Brain microvascular endothelial cell (primary cell): ENCODE data around the gene ACER1.

Source experiments
- DNase-seq: peaks from one replicate; pipeline ENCODE4 v3.0.0-alpha.2; 2020
- H3K27ac ChIP-seq: fragments of 250-450 bp; sonication (Bioruptor Pico); 2 replicates; pipeline ENCODE4 v1.5.1; 2020; ENCODE audit warnings: mild to moderate bottlenecking, moderate library complexity
- H3K27me3 ChIP-seq: fragments of 250-450 bp; sonication (Bioruptor Pico); replicated peaks from 2 replicates; pipeline ENCODE4 v1.5.1; 2020; ENCODE audit warnings: mild to moderate bottlenecking
- H3K36me3 ChIP-seq: fragments of 250-450 bp; sonication (Bioruptor Pico); replicated peaks from 2 replicates; pipeline ENCODE4 v1.5.1; 2020; ENCODE audit warnings: mild to moderate bottlenecking
- H3K4me3 ChIP-seq: 2 replicates; pipeline ENCODE4 v1.5.1; 2011; ENCODE audit warnings: low read depth, mild to moderate bottlenecking, control low read depth, low read length, moderate library complexity
- in situ Hi-C: cut with HindIII; loops from 2 replicates; pipeline ENCODE4 v1.10.0; 2017; ENCODE audit warnings: low sequenced_read_pairs, low pct_ligation_motif_present
- TF ChIP-seq, protein P1 (sequence below): IDR thresholded peaks from 2 replicates; pipeline ENCODE4 v1.5.1; 2011; ENCODE audit warnings: low read depth, mild to moderate bottlenecking, moderate library complexity, low read length, control low read depth, inconsistent platforms; ENCODE audit errors: missing control alignments

Gene ACER1

DNA sequence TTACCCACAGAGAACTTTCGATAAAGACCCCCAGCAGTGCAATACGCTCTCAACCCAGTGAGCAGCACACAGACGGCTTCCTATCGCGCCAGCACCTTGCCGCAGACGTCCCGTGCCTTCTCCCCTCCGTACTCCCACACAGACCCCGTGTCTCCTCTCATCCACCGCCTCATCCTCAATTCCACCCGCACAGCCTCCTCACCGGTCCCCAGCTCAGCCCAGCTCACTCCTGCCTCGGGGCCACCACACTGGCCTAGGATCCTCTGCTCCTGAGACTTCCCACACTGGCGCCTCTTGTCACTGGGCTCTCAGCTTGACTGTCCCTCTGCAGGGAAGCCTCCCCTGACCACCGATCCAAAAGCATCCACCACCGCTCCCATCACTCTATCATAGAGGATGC is 62.6 kb downstream of the ACER1 start:
- H3K36me3 ChIP-seq = peaks cover 12% of the 10 kb centered on the region
- H3K4me3 ChIP-seq = no peak overlapping the region
- TF ChIP-seq, protein P1, sequence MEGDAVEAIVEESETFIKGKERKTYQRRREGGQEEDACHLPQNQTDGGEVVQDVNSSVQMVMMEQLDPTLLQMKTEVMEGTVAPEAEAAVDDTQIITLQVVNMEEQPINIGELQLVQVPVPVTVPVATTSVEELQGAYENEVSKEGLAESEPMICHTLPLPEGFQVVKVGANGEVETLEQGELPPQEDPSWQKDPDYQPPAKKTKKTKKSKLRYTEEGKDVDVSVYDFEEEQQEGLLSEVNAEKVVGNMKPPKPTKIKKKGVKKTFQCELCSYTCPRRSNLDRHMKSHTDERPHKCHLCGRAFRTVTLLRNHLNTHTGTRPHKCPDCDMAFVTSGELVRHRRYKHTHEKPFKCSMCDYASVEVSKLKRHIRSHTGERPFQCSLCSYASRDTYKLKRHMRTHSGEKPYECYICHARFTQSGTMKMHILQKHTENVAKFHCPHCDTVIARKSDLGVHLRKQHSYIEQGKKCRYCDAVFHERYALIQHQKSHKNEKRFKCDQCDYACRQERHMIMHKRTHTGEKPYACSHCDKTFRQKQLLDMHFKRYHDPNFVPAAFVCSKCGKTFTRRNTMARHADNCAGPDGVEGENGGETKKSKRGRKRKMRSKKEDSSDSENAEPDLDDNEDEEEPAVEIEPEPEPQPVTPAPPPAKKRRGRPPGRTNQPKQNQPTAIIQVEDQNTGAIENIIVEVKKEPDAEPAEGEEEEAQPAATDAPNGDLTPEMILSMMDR = no peak
- H3K27ac ChIP-seq = no peak overlapping the region
- DNase-seq = no peak
- in situ Hi-C loops = no loop called here
- no peaks in the 10 kb centered on the region for H3K27me3 ChIP-seq

DNA sequence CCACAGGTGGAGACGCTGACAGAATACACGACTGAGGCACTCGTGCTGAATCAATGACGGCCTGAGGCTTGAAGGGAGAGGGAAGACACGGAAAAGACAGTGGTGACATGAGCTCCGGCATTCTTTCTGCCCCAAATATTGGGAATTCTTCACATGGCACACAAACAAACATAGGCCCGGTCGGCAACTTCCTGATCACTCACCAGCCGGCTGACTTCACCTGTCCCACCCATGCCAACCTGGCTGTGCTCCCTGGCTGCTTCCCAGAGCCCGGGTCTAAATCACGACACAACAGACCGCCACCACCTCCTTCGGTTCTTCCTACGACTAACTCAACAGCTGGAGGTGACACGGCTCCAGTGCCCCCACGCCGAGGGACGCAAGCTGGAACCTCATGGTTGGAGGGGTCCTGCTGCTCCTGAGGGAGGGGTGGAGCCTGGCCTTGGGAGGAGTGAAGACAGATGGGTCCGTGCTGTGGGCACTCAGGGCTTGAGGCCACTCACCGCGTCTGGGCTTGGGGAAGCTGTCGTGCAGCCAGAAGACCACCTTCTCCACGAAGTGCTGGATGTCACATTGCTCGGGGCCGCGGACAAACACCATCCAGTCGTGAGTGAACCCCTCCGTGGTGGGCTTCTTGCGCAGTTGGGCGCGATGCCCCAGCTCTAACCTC is 63.2 kb downstream of the ACER1 start:
- Histone ChIP-seq H3K27ac (no peak overlapping the region), H3K4me3 (no peak overlapping the region), H3K36me3 (peaks cover 12% of the 10 kb centered on the region), H3K27me3 (no peaks in the 10 kb centered on the region)
- TF ChIP-seq, protein P1 = no peak
- in situ Hi-C loops = no loop called here
- DNase-seq = no peak

DNA sequence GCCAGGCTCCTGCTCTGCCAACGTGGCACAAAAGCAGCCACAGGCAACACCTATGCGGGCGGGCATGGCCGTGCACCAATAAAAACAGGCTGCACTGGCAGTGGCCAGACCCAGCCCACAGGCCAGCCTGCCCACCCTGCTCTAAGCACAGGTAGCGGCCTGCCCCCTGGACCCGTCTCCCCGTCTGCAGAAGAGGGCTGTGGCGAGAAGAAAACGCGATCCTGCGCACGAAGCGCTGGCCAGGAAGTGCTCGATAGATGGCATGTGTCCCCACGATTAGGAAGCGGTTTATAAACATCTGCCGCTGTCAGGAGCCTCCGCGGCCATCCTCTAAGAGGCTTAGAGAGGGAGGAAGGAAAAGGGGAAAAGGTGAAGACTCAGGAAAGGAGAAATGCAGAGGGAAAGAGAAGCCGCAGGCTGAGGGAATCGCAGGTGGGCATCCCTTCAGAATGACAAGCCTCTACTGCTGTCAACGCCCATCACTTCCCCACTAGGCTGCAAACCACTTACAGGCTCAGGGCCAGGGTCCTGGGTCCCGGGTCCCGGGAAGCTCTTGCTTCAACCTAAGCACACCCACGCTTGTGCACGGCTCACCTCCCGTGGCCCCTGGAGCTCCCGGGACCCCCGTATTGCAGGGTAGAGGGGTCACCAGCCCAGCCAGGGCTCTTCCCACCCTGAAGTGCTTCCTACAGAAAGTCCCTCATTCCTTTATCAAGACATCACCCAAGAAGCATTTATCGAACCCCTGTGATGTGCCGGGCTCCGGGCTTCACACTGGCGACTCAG is 64.1 kb downstream of the ACER1 start:
- in situ Hi-C loops = no loop called here
- Histone ChIP-seq H3K27me3 (no peaks in the 10 kb centered on the region), H3K27ac (no peak overlapping the region), H3K36me3 (peaks cover 12% of the 10 kb centered on the region), H3K4me3 (no peak overlapping the region)
- DNase-seq = no peak
- TF ChIP-seq, protein P1 = no peak

DNA sequence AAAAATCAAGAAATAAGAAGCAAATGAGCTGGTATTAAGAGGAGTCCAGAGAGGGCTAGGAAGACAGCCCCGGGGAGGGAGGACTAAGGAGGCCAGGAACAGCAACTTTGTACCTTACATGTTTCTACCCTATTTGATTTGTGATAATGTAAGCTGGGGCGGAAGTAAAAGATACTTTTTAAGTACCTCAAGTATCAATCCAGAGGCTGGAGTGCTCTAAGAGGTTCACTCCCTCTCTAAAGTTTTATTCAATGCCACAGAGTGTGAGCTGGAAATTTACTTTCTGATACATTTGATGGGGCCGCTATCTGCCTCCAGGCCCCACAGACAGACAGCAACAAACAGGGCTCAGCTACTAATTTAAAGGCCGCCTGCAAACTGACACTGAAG is 65.0 kb downstream of the ACER1 start:
- TF ChIP-seq, protein P1 = no peak
- DNase-seq = no peak
- no peak overlapping the region for H3K27ac ChIP-seq
- no peaks in the 10 kb centered on the region for H3K27me3 ChIP-seq
- peaks cover 12% of the 10 kb centered on the region for H3K36me3 ChIP-seq
- no peak overlapping the region for H3K4me3 ChIP-seq
- in situ Hi-C loops = no loop called here

DNA sequence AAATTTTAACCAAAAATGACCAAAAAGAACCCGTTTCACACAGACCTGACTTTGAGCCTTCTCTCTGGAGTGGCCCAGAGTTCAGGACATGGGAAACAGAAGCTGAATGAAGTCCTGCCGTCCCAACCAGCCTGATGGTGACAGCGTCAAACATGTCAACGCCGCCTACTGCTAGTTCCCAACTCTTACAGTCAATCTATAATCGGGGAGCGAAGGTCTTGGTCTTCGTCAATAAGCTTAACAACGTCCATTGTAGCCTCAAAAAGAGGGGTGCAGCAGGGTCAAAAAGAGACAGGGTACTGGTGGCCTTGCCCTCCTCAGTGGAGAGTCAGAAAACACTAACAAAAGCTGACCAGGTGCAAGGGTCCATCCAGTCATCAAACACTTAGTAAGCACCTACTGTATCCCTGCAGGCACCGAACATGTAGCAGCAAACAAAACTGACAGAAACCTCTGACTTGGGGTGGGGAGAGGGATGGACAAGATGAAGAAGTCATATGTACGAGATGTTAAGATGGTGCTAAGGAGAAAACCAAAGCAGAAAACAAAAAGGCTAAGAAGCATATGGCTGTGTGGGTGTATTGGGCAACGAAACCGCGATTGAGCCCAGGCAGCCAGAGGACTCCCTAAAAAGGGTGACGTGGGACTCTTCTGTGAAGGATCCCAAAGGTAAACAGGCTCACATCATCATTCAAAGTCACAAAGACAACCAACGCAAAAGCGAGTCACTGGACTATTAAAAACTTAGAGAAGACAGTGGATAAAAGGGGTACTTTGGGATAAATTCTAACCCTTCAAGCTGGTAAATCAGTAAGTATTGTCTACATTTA is 65.6 kb downstream of the ACER1 start:
- no peak overlapping the region for H3K27ac ChIP-seq
- in situ Hi-C loops = no loop called here
- peaks cover 12% of the 10 kb centered on the region for H3K36me3 ChIP-seq
- no peaks in the 10 kb centered on the region for H3K27me3 ChIP-seq
- no peak overlapping the region for H3K4me3 ChIP-seq
- no peak for DNase-seq
- TF ChIP-seq, protein P1 = no peak
